T-helper 1 cell (primary cell): Measurements from ENCODE around the gene CCDC73.
"Not testable (repeated sequence)": the region's sequence is repeated elsewhere in the genome, so short reads cannot be mapped to it uniquely, and the experiment has no call there.

Experiments
- DNase-seq, 5 donors: peaks; one replicate each; pipeline ENCODE4 v3.0.0-alpha.2; 2012 to 2020

CCDC73 gene

DNA sequence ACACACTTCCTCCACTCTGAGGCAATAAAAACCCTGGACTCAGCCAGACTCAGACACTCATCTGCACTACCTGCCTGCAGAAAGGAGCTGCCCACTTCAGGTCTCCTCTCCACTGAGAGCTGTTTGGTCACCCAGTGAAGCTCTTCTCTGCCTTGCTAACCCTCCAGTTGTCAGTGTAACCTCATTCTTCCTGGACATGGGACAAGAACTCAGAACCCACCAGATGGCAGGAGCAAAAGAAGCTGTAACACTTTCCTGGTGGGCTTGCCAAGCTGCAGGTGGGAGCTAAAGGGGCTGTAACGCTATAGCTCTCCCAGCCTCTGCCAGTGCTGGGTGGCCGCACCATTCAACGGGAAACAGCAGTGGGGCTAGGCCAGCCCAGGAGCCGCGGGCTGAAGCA, 89.7 kb downstream of the CCDC73 start:
- DNase-seq: no peak

DNA sequence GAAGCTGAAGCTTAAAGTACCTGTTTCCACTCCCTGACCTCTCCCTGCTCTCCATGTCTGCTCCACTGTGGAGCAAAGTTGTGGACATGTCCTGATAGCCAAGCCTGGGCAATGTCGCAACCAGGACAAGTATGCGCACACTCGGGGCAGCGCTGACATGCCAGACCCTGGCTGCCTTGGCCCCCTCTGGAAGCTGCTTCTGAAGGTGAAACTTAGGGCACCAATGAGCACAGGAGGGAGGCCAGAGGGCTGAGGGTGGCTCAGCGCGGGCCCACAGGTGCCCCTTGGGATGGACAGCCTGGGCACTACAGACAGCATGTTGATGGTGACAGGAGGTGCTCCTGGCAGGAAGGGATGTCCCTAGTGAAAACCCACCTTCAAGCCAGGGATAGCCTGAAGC, 90.2 kb downstream of the CCDC73 start:
- DNase-seq: no peak

DNA sequence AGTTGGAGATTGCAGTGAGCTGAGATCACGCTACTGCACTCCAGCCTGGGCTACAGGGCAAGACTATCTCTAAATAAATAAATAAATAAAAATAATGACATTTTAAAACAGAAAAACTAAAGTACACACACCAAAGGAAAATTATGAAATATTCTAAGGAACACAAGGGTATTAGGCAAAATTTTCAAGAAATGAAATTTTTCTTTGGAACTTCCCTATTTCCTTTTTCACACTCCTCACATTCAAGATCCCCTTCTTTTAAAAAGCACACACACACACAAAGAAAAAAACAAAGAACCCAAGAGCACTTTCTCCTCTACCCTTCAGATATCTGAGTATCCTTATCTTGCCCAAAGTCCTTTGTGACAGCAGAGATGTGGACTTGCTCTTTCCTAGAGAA, 92.8 kb downstream of the CCDC73 start:
- no peak for DNase-seq

DNA sequence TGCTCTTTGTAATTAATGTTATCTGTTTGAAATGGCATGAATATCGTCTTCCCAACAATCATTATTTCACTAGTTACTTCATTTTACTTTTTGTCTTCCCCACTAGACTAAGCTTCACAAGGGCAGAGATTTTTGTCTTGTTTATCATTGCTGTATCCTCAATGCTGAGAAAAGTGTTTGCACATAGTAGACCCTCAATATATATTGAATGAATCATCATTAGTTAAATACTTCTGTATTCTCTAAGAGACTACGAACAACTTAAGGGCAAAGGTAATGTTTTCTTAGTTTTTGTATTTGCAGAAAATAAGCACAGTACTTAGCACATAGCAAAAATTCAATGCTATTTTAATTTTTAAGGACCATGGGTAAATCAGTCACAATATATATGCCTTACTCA, 95.9 kb downstream of the CCDC73 start:
- no peak for DNase-seq

DNA sequence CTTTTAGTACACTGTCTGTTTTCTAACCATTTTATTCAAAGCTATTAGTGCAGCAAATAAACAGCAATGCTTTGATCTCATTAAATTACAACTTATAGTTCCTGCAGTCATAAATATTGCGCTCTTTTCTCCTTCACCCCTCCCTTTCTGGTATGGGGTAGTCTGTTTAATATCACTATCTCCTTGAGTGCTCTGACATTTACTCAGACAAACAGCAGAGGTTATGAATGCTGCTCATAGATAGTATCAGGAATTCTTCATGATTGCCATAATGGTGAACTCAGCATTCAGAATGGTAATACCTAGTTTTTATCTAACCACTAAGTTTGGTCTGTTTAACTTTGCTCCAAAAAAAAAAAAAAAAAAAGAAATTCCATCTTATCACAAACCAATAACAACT, 123.4 kb downstream of the CCDC73 start:
- no peak for DNase-seq

DNA sequence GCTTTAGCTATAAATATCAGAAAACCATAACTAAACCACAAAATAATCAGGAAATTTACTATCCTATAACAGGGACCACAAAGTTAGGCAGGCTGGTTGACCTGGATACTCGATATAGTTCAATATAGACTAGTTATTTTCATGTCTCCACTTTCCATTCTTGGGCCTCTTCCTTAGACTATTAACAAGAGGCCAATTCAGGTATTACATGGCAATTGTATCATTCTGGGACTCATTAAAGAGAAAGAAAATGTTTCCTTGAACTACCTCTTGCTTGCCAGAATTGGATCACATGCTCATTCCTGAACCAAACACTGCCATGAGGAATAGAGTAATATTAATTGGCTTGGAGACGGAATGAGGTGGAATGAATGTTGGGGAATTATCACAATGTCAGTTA, 134.8 kb downstream of the CCDC73 start:
- no peak for DNase-seq

DNA sequence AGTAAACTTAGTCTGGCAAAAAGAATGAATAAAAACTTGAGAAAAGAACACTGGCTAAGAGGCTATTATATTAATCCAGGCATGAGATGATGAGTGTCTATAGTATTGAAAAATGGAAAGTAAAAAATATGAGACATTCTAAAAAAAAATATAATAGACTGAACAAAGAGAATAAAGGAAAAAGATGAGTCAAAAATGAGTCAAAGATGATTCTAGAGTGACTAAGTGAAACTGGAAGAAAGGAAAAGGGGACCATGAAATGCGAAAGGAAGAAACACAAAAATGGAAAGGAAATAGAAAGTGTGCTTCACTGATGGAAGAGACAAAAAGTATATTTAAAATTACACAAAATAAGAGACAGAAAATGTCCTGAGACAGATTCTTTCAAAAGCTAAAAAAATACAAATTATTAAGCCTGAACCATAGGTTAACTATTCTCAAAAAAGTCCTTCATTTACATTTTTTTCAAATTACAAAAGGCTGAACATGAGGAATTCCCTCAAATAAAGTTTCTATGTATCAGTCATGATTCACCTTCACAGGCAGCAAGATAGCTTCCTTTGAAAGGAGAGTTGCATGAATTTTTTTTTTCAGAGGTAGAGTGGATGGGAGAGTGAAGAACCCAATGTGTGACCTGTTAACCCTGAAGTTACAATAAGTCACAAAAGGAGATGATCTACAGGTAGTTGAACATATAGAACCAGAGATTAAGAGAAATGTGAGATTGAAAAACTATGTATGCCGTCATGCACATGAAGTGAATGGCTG, 135.6 kb downstream of the CCDC73 start:
- DNase-seq: no peak

DNA sequence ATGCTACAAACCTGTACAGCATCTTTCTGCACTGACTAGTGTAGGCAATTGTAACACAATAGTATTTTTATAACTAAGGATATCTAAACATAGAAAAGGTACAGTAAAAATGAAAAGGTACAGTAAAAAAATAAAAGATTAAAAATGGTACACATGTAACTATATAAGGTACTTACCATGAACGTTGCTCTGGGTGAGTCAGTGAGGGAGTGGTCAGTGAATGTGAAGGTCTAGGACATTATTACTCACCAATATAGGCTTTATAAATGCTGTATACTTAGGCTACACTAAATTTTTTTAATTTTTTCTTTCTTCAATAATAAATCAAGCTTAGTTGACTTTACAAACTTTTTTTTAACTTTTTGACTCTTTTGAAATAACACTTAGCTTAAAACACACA, 150.9 kb downstream of the CCDC73 start:
- DNase-seq: no peak

DNA sequence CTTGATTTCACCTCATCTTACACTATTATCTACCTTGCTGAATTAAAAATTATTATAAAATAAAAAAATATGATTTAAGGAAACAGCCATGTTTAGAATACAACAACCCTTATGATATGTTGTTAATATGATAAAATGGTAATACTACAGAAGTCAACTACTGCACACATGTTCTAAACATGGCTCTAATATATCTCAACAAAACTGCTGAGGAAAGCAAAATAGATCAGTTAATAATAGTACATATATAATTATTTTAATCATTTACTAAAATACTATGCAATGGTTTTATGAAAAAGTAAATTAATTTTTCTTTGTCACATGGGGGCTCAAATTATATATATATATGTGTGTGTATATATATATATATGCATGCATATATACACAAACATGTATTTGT, 153.1 kb downstream of the CCDC73 start:
- no peak for DNase-seq

DNA sequence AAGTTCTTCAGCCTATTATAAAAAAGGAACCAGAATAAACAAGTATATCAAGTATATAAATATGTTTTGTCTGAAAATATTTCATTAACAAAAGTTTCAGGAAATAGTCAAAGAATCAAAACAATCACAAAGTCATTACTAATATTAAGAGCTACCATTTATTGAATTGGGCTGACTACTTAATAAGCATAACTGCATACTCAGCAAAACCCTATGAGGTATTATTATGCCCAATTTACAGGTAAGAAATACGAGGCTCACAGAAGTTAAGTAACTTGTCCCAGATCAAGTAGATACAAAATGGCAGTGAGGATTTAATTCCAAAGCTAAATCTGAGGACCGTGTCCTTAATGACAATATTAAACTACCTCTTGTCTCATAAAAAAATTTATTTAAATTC, 158.6 kb downstream of the CCDC73 start:
- no peak for DNase-seq

DNA sequence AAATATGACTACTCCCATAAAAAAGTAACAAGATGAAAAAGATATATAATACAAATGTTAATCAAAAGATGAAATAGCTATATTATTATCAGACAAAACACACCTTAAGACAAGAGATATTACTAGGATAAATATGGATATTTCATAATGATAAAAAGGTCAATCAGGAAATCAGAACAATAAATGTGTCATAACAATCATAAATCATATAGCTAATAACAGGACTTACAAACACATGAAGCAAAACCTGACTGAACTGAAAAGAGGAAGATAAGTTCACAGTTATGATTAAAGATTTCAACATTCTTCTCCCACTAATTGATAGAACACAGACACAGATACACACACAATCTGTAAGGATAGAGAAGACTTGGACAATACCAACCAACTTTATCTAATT, 163.6 kb downstream of the CCDC73 start:
- no peak for DNase-seq

DNA sequence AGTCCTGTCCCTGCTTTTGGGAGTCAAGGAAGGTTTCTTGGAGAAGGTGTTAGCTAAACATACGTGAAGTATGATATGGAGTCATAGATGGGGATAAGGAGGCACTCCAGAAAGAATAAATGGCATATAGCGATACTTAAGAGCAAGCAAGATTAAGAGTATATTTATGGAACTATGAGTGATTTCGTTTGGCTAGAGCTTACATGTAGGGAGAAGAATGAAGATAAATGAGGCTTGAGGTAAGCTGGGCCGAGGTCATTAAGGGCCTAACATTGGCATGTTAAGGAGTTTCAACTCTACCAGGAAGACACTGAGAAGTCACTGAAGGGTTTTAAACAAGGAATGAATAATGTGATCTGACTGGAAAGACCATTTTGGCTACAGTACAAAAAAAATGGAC, 177.6 kb downstream of the CCDC73 start:
- DNase-seq: no peak

DNA sequence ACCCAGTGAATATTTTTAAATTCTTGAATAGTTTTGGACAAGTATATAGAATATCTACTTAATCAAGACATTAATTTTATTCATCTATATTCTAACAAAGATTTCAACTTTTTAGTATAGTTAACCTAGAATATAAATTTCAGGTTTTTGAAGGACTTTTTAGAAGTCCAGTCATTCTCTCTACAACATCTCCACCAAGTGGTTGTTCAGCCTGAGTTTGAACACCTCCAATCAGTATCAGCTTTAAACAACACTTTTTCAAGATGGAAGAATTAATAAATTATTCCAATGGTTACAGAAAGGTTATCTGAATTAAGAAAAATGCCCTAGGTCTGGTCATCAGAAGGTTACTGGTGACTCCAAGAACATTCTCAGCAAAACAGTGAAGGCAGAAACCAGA, 179.0 kb downstream of the CCDC73 start:
- DNase-seq: no peak

DNA sequence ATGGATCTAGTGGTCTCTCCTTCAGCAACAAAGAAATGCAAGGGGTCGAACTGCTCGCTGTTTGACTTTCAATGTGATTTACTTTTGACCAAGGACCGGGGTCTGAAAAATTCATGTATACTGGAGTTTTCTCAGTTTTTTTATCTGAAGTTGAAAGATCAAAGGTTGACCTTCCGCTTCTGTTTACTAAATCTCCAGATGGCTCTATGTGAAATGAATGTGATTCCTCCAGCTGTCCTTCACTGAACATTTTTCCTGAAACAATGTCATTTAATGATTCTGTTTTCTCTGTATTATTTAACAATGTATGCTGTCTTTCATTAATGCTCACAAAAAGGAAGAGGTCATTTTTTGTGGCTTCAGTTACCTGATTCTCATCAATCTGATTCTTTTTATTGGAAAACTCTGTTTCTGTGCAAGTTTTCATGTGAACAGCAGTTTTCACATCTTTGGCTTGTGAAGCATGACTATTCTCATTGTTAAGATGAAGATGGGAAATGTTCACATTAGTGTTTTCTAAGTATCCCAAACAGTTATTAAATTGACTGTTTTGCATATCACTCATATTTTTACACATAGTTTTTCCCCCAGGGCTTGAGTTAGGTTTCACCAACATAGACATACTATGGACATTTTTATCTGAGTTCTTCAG, 180.8 kb downstream of the CCDC73 start:
- DNase-seq: no peak

DNA sequence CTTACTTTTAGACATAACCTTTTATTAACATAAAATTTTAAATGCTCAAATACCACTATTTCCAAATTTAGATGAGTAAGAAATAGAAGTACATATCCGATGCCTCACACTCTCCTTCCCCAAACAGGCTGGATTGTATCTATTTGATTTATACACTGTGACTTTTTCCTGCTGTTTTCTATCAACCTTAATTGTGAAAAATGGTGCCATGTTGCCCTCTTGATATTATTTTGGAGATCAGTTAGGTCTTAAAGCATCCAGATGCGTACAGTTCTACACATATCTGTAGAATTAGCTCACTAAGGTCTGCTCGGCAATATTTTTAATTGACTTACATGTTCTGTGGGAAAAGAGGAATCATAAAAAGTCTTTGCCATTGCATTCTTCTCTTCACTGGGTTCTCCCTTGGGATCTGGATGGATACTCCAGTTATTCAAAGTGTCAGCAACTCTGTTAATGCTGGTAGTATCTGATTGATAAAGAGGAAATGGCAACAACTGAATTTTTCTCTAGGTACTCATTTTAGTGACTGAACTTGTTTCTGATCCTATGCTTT, 183.6 kb downstream of the CCDC73 start:
- no peak for DNase-seq

DNA sequence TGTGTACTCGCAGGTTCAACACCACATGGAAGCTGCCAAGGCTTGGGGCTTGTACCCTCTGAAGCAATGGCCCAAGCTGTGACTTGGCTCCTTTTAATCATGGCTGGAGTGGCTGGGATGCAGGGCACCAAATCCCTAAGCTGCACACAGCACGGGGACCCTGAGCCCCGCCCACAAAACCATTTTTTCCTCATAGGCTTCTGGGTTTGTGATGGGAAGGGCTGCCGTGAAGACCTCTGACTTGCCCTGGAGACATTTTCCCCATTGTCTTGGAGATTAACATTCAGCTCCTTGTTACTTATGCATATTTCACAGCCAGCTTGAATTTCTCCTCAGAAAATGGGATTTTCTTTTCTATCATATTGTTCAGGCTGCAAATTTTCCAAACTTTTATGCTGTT, 185.6 kb downstream of the CCDC73 start:
- not testable (repeated sequence) for DNase-seq

DNA sequence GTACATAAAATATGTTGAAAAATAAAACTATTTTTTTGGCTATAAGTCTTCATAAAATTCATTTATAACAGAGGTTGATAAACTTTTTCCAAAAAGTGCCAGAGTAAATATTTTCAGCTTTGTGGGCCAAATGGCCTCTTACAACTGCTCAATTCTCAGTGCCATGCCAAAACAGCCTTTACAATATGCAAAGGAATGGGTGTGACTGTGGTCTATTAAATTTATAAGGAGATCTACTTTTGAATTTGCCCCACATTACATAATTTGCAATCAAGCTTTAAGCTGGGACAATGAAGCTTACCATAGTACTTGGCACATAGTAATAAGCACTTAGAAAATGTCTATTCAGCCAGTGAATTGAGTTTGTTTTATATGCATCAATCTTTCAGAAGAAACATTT, 188.2 kb downstream of the CCDC73 start:
- no peak for DNase-seq

DNA sequence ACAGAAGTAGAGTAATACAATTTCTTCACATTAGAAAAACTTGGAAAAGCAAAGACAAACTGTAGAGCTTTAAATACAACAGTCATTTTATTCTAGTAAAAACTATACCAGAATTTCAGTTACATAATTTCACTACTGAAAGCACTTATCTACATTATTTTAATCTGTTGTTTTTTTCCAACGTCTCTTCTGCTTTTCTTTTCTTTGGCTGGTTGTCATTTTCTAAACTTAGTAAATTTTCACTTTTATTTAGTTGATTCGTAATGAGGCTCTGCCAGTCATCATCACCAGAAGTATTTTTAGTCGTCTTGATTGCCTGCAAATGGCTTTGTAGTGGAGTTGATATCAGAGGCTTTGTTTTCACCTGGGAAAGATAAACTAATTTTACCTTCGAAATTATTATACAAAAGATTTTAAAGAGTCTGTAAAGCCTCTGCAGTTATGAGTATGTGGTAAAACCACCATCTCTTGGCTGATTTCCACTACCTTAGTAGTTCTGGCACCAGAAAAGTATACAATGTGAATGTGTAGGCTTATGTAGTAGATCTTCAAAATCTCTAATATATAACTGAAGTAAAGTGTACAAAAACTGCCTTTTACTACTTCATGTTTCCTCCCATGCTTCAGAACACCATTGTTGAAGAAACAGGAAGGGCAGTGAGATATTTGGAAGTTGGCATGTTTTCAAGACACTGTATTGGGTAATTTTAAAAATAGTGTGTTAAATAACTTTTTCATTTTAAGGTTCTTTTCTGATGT, 191.6 kb downstream of the CCDC73 start:
- DNase-seq: no peak

DNA sequence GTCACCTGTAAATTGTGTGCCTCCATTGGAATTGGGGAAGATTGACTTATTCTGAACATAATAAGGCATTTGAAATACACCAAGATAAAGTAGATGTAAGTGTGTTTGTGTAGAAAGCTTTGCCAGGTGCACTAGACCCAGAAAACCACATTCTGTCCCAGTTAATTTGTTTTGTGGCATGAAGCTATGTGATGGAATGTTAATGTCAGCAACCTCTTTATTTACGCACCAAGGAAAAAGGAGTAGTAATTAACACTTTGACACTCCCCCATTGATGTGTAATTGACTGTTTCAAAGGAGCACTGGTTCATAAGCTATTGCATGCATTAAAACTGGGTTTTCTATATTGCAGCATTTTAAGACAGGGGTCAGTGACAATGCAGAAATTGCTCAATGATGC, 196.5 kb downstream of the CCDC73 start:
- no peak for DNase-seq

DNA sequence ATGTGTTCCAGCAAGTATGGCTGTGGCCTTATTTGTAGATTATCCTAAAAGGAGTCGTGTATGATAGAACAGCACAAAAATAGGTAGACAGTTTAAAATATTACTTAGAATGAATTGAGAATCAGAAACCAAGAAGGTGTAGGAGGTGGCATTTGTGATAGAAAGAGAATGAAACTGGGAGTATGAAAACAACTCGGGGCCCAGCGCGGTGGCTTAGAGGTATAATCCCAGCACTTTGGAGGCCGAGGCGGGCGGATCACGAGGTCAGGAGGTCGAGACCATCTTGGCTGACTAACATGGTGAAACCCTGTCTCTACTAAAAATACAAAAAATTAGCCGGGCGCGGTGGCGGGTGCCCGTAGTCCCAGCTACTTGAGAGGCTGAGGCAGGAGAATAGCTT, 198.3 kb downstream of the CCDC73 start:
- not testable (repeated sequence) for DNase-seq

DNA sequence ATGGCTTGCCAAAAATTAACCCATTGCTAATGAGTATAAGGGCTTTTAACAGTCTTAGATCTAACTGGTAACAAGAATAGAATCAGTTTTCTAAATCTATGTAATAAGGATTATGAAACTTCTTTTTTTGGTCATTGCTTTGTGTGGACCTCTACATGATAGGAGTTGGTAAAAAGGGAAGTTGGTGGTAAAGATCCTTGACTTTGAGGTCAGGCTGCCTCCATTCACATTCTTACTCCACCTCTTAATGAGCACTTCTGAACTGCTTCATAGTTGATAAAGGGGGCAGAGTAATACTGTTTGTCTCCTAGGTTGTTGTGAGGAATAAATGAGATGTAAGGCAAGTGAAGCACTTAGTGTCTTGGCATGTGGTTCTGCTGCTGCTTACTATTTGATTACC, 200.2 kb downstream of the CCDC73 start:
- DNase-seq: no peak

DNA sequence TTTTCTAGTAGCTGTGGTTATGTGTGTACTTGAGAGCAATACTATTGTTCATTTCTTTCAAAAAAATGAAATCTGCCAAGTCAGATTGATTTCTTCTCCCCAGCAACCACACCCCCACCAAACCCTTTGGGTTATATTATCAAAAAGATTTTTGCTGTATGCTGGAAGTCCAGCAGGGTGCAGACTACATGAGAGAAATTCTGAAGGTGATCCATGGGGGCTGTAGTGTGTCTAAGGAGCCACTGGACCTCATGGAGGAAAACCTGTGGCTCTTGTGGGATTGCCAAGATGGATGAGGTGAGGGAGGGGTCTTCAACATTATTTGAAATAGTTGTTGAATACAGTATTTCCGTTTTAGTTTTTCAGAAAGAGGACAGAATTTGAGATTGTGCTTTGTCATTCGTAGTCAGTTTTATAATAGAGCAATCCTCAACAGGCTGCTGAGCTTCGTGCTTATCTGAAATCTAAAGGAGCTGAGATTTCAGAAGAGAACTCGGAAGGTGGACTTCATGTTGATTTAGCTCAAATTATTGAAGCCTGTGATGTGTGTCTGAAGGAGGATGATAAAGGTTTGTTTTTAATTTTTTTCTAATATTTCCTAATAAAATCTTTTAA, 207.8 kb downstream of the CCDC73 start:
- DNase-seq: peak in 1 of 5 donors; percentile 11

DNA sequence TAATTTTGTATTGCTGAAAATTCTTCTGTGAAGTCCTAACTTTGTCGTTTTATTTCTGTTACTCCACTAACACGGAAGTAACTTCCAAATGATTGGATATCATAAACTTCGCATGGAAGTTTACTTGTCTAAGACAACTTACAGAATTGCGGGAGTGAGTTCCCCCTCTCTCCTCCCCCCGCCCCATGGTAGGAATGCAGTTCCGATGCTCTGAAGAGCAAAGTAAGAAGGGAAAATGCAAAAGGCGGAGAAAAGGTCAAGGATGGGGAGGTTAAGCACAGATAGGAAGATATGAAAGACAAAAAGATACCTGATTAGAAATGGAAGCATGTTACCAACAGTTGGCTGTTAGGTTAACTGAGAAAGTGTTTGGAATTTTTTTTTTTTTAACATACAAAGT, 209.5 kb downstream of the CCDC73 start:
- no peak for DNase-seq
